ENCODE measurements around the gene GFRAL. TPM values are rescaled to one million over a fixed set of nuclear protein-coding genes. Genes with fewer than 3 reads are reported as not detected.
A peak's percentile ranks its signal among the peaks of the same experiment; 100 is the strongest.

GFRAL gene
- total RNA-seq, 1 donor from 2014 or later = not detected

- no peaks in the 10 kb centered on the region for H3K36me3 Mint-ChIP-seq (ENCODE audit: low read depth)
- no peak for DNase-seq (ENCODE audit: low spot score)
- H3K9me3 Mint-ChIP-seq (ENCODE audit: low read depth) = no peaks in the 10 kb centered on the region
- no peaks in the 10 kb centered on the region for H3K4me1 Mint-ChIP-seq (ENCODE audit: low read depth)
- no peak overlapping the region for H3K27ac Mint-ChIP-seq (ENCODE audit: unreplicated experiment)
- no peak for TF ChIP-seq CTCF (IDR thresholded peaks at IDR 0.05)
- H3K27me3 Mint-ChIP-seq (ENCODE audit: low read depth) = peaks cover 17% of the 10 kb centered on the region
- H3K4me3 Mint-ChIP-seq (ENCODE audit: unreplicated experiment) = no peak overlapping the region
These were observed 116.2 kb downstream of the GFRAL start for GRCh38 chr6:55443238-55444134.

GRCh38 chr6:55445648-55446204 lies 118.5 kb downstream of the GFRAL start:
- peaks cover 3% of the 10 kb centered on the region for H3K4me1 Mint-ChIP-seq (ENCODE audit: low read depth)
- TF ChIP-seq CTCF (IDR thresholded peaks at IDR 0.05) = peak; percentile 97
- H3K4me3 Mint-ChIP-seq (ENCODE audit: unreplicated experiment) = no peak overlapping the region
- H3K9me3 Mint-ChIP-seq (ENCODE audit: low read depth) = no peaks in the 10 kb centered on the region
- DNase-seq (ENCODE audit: low spot score) = no peak
- no peaks in the 10 kb centered on the region for H3K36me3 Mint-ChIP-seq (ENCODE audit: low read depth)
- H3K27ac Mint-ChIP-seq (ENCODE audit: unreplicated experiment) = no peak overlapping the region
- peaks cover 6% of the 10 kb centered on the region for H3K27me3 Mint-ChIP-seq (ENCODE audit: low read depth)

- H3K27me3 Mint-ChIP-seq (ENCODE audit: low read depth) = no peaks in the 10 kb centered on the region
- TF ChIP-seq CTCF (IDR thresholded peaks at IDR 0.05) = no peak
These were observed 120.6 kb downstream of the GFRAL start for GRCh38 chr6:55447891-55448290.

GRCh38 chr6:55448451-55448850 lies 121.2 kb downstream of the GFRAL start:
- Mint-ChIP-seq H3K4me1 (ENCODE audit: low read depth) (peaks cover 3% of the 10 kb centered on the region), H3K9me3 (ENCODE audit: low read depth) (no peaks in the 10 kb centered on the region), H3K36me3 (ENCODE audit: low read depth) (no peaks in the 10 kb centered on the region), H3K4me3 (ENCODE audit: unreplicated experiment) (no peak overlapping the region), H3K27ac (ENCODE audit: unreplicated experiment) (no peak overlapping the region), H3K27me3 (ENCODE audit: low read depth) (no peaks in the 10 kb centered on the region)
- no peak for DNase-seq (ENCODE audit: low spot score)
- TF ChIP-seq CTCF (IDR thresholded peaks at IDR 0.05) = no peak

More at GRCh38 chr6:55447891-55448290, 120.6 kb downstream of the GFRAL start:
- H3K36me3 Mint-ChIP-seq (ENCODE audit: low read depth) = no peaks in the 10 kb centered on the region
- H3K27ac Mint-ChIP-seq (ENCODE audit: unreplicated experiment) = no peak overlapping the region
- H3K4me3 Mint-ChIP-seq (ENCODE audit: unreplicated experiment) = no peak overlapping the region
- no peak for DNase-seq (ENCODE audit: low spot score)
- peaks cover 3% of the 10 kb centered on the region for H3K4me1 Mint-ChIP-seq (ENCODE audit: low read depth)
- no peaks in the 10 kb centered on the region for H3K9me3 Mint-ChIP-seq (ENCODE audit: low read depth)

GRCh38 chr6:55449225-55449624 lies 122.0 kb downstream of the GFRAL start:
- peak; percentile 63 for TF ChIP-seq CTCF (IDR thresholded peaks at IDR 0.05)
- Mint-ChIP-seq H3K27me3 (ENCODE audit: low read depth) (no peaks in the 10 kb centered on the region), H3K4me1 (ENCODE audit: low read depth) (peaks cover 3% of the 10 kb centered on the region), H3K36me3 (ENCODE audit: low read depth) (no peaks in the 10 kb centered on the region), H3K4me3 (ENCODE audit: unreplicated experiment) (no peak overlapping the region), H3K9me3 (ENCODE audit: low read depth) (no peaks in the 10 kb centered on the region), H3K27ac (ENCODE audit: unreplicated experiment) (no peak overlapping the region)
- no peak for DNase-seq (ENCODE audit: low spot score)

Data from chondrocyte (in vitro differentiated cells).